GM21723 (cell line): ENCODE measurements around the gene CFLAR.
"Not testable (repeated sequence)": the region's sequence is repeated elsewhere in the genome, so short reads cannot be mapped to it uniquely, and the experiment has no call there.

Source experiments
- ATAC-seq: cut with Tn5 transposase; IDR thresholded peaks from one replicate; pipeline ENCODE4 v1.9.1; 2021; ENCODE audit warnings: mild to moderate bottlenecking, moderate library complexity; ENCODE audit not compliant: unreplicated experiment

CFLAR gene

GRCh38 chr2:201144101-201145051 lies 28.4 kb downstream of the CFLAR start:
- ATAC-seq, result no peak

- ATAC-seq, result no peak
Measured at GRCh38 chr2:201148434-201148990, 32.5 kb downstream of the CFLAR start.

DNA sequence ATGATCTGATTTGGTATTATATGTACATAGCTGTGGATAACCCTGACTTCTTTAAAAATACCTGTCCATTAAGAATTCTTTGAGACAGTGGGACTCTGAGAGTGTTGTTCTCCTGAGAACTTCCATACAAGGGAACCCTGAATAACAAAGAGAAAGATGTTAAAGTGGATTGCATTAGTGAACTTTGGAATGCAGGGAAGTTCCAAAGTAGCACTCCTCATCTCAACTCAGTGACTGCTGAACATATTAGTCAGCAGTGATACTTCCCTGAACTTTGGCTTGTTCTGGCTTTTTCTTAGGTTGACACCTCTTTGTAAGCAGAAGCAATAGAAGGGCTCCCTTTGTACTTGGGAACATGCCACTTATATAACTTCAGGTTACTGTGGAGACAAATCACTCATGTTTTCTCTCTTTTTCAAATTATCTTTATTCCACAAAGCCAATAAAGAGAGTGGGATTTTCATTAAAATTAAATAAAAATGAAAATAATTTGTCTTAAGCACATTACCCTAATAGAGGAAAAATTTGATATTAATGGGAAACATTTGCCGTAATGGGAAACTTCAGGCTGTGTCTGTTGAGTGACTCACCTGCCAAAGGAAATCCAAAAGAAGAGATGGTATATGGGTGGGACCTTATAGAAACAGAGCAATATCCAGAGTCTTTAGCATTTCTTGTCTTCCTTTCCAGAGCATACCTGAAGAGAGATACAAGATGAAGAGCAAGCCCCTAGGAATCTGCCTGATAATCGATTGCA lies 33.3 kb downstream of the CFLAR start:
- ATAC-seq, result no peak

DNA sequence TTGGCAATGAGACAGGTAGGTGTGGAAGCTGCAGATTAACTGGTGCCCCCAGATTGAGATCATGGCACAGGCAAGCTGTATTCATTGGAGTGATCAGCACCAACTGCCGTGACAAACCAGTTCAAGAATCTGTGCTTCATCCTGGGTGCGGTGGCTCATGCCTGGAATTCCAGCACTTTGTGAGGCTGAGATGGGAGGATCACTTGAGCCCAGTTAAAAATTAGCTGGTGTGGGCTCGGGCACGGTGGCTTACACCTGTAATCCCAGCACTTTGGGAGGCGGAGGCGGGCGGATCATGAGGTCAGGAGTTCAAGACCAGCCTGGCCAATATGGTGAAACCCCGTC lies 33.8 kb downstream of the CFLAR start:
- not testable (repeated sequence) for ATAC-seq

- no peak for ATAC-seq
Measured at GRCh38 chr2:201150454-201151020, 34.6 kb downstream of the CFLAR start.

DNA sequence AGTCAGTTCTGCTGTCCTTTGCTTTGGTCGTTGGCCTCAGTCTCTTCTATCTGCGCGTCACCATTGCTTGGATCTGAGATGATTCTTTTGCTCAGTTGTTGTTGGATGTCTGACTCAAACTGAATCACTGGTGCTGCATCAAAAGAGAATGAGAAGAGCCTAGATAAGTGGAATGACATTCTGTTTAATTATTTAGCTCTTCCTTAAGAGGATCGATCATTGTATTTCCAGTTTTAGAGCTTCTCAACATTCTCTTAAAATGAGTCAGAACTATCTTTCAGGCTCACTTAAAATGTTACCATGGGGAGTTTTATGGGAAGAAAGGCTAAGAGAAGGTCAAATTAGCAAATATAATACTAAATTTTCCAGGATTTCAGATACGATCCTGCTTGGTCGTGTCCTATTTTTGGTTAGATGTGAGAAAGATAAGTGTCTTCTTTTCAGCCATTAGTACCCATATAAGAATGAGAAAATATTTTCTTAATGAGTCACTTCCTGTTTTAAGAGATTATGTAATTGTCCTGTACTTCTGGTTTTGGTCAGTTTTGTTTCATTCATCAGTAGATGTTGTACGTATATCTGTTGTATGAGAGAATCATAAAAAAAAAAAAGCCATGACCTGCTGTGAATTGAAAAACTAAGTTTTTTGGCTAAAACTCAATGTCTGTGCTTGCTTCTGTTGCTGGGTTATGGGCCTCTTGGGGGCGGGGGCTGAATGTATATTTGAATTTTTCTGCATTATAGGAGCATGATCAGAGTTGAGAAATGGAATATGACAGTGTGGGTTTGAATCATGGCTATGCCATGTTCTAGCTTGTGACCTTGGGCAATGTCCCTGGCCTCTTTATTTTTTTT lies 35.4 kb downstream of the CFLAR start:
- peak; percentile 89 for ATAC-seq

GRCh38 chr2:201152517-201152916 lies 36.6 kb downstream of the CFLAR start:
- ATAC-seq, result no peak

GRCh38 chr2:201152999-201153815 lies 37.2 kb downstream of the CFLAR start:
- no peak for ATAC-seq

GRCh38 chr2:201154615-201155399 lies 38.8 kb downstream of the CFLAR start:
- no peak for ATAC-seq

DNA sequence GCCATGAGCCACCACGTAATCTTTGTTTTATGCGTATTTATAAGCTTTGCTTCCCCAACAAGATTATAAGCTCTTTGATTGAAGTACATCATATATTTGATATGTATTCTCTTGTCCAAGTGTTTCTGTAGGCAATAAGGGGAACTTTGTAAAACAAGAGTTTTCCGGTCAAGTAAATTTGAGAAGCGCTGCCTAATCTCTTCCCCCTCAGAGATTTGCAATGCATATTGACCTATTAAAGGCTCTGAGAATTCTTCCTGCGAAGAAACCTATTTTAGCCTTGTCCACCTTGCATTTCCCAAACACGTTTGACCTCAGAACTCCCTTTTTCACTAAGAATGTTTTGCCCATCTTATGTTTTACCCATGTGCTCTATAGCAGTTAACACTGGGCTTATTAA lies 40.1 kb downstream of the CFLAR start:
- ATAC-seq, result no peak

DNA sequence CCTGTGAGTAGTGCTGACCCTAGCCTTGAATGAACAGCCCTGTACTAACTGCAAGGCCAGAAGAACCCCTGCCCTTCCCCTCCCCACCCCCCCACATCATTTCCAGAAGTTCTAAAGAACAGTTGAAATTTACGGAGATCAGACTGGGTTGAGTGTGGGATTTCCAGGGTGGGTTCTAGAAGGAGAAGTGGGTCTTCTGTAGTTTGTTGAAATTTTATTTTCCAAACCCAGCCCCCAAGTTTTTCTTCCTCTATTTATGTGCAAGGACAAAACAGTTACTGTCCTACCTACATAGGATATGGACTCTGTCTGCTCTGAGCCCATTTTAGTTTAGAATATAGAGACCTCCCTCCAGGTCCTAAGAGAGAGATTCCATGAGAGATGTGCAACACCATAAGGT lies 40.7 kb downstream of the CFLAR start:
- no peak for ATAC-seq

DNA sequence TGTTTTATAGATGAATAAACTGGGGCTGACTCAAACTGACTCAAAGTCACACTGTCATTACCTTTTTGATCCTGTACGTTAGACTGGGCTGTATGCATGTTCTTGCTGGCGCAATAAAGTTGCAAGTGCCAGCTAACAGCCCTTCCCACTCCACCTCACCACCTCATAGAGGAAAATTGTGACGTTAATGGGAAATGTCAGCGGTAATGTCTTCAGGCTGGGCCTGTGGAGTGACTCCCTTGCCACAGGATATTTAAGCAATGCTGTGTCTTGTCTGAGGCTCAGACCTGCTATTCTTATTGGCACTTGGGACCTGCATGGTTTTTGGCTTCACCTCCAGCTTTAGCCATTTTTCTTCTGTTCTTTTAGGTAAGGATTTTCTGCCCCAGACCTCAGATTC lies 41.7 kb downstream of the CFLAR start:
- ATAC-seq, result peak; percentile 28

- ATAC-seq, result peak; percentile 97
Measured at GRCh38 chr2:201158111-201158929, 42.4 kb downstream of the CFLAR start.

- ATAC-seq, result no peak
Measured at GRCh38 chr2:201164166-201164565, 48.2 kb downstream of the CFLAR start.

DNA sequence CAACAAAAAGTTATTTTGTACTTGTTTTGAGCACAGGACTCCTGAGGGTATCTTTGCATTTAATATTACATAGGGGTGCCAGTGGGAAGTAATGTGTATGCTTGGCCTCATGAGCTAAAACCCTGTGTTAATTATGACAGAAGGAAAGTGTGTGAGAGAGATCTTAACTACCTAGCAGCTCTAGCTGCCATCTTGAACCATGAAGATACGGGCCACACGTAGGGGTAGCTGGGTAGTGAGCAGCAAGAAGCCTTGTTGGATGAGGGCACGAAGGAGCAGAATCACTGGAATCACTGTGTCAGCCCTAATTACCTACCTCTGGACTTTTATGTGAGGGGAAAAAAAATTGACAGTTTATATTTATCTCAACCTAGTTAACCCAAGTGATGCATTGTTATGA lies 51.6 kb downstream of the CFLAR start:
- ATAC-seq, result no peak

DNA sequence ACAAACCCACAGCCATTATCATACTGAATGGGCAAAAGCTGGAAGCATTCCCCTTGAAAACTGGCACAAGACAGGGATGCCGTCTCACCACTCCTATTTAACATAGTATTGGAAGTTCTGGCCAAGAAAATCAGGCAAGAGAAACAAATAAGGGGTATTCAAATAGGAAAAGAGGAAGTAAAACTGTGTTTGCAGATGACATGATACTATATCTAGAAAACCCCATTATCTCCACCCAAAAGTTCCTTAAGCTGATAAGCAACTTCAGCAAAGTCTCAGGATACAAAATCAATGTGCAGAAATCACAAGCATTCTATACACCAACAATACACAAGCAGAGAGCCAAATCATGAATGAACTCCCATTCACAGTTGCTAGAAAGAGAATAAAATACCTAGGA lies 52.5 kb downstream of the CFLAR start:
- ATAC-seq, result not testable (repeated sequence)

GRCh38 chr2:201171259-201171814 lies 55.4 kb downstream of the CFLAR start:
- no peak for ATAC-seq

DNA sequence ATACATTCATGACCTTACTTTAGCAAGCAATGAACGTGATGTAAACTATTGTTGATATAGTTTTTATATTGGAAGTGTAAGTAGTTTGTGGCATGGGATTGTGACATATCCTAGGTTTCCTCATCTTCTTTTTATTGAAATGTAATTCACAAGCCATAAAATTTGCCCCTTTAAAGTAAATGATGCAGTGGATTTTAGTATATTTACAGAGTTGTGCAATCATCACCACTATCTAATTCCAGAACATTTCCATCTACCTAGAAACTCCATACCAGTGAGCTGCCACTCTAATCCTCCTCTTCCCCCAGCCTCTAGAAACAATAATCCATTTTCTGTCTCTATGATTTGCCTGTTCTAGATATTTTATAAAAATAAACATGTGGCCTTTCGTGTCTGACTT lies 56.3 kb downstream of the CFLAR start:
- no peak for ATAC-seq
